Measurements from ENCODE around the gene ANKRD12.

- TF ChIP-seq CTCF (IDR thresholded peaks at IDR 0.05; ENCODE audit: low read depth, low read length, poor library complexity, severe bottlenecking): no peak
- TF ChIP-seq EZH2phosphoT487 (IDR thresholded peaks at IDR 0.05; ENCODE audit: borderline replicate concordance, low read length): no peak
These were observed 42.0 kb upstream of the ANKRD12 start for GRCh38 chr18:9094307-9095226.

All from DOHH2 (cell line).